H9 (cell line): ENCODE measurements around the gene MBD5. TPM values are rescaled to one million over a fixed set of nuclear protein-coding genes. Genes with fewer than 3 reads are reported as not detected.

Experiments used
- DNase-seq: peaks from one replicate; pipeline ENCODE4 v3.0.0-alpha.2; 2017
- H2AFZ ChIP-seq: one replicate; pipeline ENCODE4 v1.6.1; 2013; ENCODE audit warnings: mild to moderate bottlenecking, low read length, control low read depth, moderate library complexity
- H2AK5ac ChIP-seq: 2 replicates; pipeline ENCODE4 v1.6.1; 2013; ENCODE audit warnings: low read length, control low read depth, mixed read lengths; ENCODE audit not compliant: insufficient read length
- H2BK120ac ChIP-seq: one replicate; pipeline ENCODE4 v1.6.1; 2013; ENCODE audit warnings: low read depth, mild to moderate bottlenecking, low read length, control low read depth, inconsistent platforms; ENCODE audit not compliant: poor library complexity, severe bottlenecking
- H2BK12ac ChIP-seq: 2 replicates; pipeline ENCODE4 v1.6.1; 2013; ENCODE audit warnings: low read length, control low read depth, mixed read lengths, low read depth; ENCODE audit not compliant: insufficient read length
- H2BK15ac ChIP-seq: 2 replicates; pipeline ENCODE4 v1.6.1; 2013; ENCODE audit warnings: low read depth, low read length, control low read depth
- H2BK20ac ChIP-seq: one replicate; pipeline ENCODE4 v1.6.1; 2013; ENCODE audit warnings: low read depth, mild to moderate bottlenecking, low read length, control low read depth, inconsistent platforms; ENCODE audit not compliant: poor library complexity, severe bottlenecking
- H2BK5ac ChIP-seq: 2 replicates; pipeline ENCODE4 v1.6.1; 2013; ENCODE audit warnings: low read length, control low read depth, mixed read lengths; ENCODE audit not compliant: insufficient read length
- H3K14ac ChIP-seq: 2 replicates; pipeline ENCODE4 v1.6.1; 2013; ENCODE audit warnings: low read length, control low read depth; ENCODE audit not compliant: insufficient read depth
- H3K18ac ChIP-seq: 2 replicates; pipeline ENCODE4 v1.6.1; 2013; ENCODE audit warnings: low read depth, mild to moderate bottlenecking, mixed read lengths, low read length, control low read depth; ENCODE audit not compliant: insufficient read length
- H3K23ac ChIP-seq: 2 replicates; pipeline ENCODE4 v1.6.1; 2013; ENCODE audit warnings: low read length, control low read depth, mixed read lengths, low read depth; ENCODE audit not compliant: insufficient read length
- H3K23me2 ChIP-seq: 2 replicates; pipeline ENCODE4 v1.6.1; 2013; ENCODE audit warnings: low read depth, mild to moderate bottlenecking, mixed read lengths, low read length, control low read depth; ENCODE audit not compliant: insufficient read length, poor library complexity, severe bottlenecking
- H3K27ac ChIP-seq: 2 replicates; pipeline ENCODE4 v1.5.1; 2013; ENCODE audit warnings: low read length, control low read depth, mixed read lengths, low read depth; ENCODE audit not compliant: insufficient read length
- H3K27me3 ChIP-seq: 2 replicates; pipeline ENCODE4 v1.6.1; 2013; ENCODE audit warnings: low read length, control low read depth, inconsistent platforms; ENCODE audit not compliant: insufficient read depth
- H3K4ac ChIP-seq: 2 replicates; pipeline ENCODE4 v1.6.1; 2013; ENCODE audit warnings: low read depth, mild to moderate bottlenecking, control low read depth, inconsistent platforms, low read length, moderate library complexity
- H3K4me1 ChIP-seq: 2 replicates; pipeline ENCODE4 v1.6.1; 2013; ENCODE audit warnings: low read length, control low read depth, inconsistent platforms; ENCODE audit not compliant: insufficient read depth
- H3K4me2 ChIP-seq: 2 replicates; pipeline ENCODE4 v1.6.1; 2013; ENCODE audit warnings: low read length, control low read depth, mixed read lengths; ENCODE audit not compliant: insufficient read length, insufficient read depth
- H3K56ac ChIP-seq: 2 replicates; pipeline ENCODE4 v1.6.1; 2013; ENCODE audit warnings: low read depth, mild to moderate bottlenecking, mixed read lengths, low read length, control low read depth; ENCODE audit not compliant: insufficient read length
- H3K79me1 ChIP-seq: 2 replicates; pipeline ENCODE4 v1.6.1; 2013; ENCODE audit warnings: low read depth, mild to moderate bottlenecking, moderate library complexity, low read length, control low read depth, inconsistent platforms; ENCODE audit not compliant: insufficient read depth, poor library complexity, severe bottlenecking
- H3K79me2 ChIP-seq: 2 replicates; pipeline ENCODE4 v1.6.1; 2013; ENCODE audit warnings: low read length, control low read depth, inconsistent platforms; ENCODE audit not compliant: insufficient read depth
- H3K9ac ChIP-seq: 2 replicates; pipeline ENCODE4 v1.6.1; 2013; ENCODE audit warnings: low read length, control low read depth, mixed read lengths; ENCODE audit not compliant: insufficient read length; ENCODE audit errors: extremely low read depth
- H3K9me3 ChIP-seq: one replicate; pipeline ENCODE4 v1.6.1; 2013; ENCODE audit warnings: low read depth, low read length, inconsistent platforms; ENCODE audit not compliant: control insufficient read depth
- H3T11ph ChIP-seq: one replicate; pipeline ENCODE4 v1.6.1; 2013; ENCODE audit warnings: mild to moderate bottlenecking, low read length, control low read depth, inconsistent platforms
- H4K20me1 ChIP-seq: one replicate; pipeline ENCODE4 v1.6.1; 2013; ENCODE audit not compliant: control insufficient read depth, insufficient read length, insufficient read depth
- H4K5ac ChIP-seq: 2 replicates; pipeline ENCODE4 v1.6.1; 2013; ENCODE audit warnings: low read depth, mild to moderate bottlenecking, mixed read lengths, low read length, control low read depth; ENCODE audit not compliant: insufficient read length
- H4K8ac ChIP-seq: replicated peaks from 2 replicates; pipeline ENCODE4 v1.6.1; 2013; ENCODE audit warnings: low read length, control low read depth, mixed read lengths, low read depth; ENCODE audit not compliant: insufficient read length
- H4K91ac ChIP-seq: 2 replicates; pipeline ENCODE4 v1.6.1; 2013; ENCODE audit warnings: low read depth, mild to moderate bottlenecking, moderate library complexity, mixed read lengths, low read length, control low read depth; ENCODE audit not compliant: insufficient read length
- H3K27ac Mint-ChIP-seq, 3 experiments: 2 replicates in 2 of 3; 3 replicates in 1 of 3; pipeline ENCODE4 v1.8.0; 2020 to 2021; ENCODE audit warnings: mixed read lengths in 3 of 3, mild to moderate bottlenecking in 1 of 3, moderate library complexity in 1 of 3
- H3K27me3 Mint-ChIP-seq: 2 replicates; pipeline ENCODE4 v1.8.0; 2021; ENCODE audit warnings: low read depth, mild to moderate bottlenecking, moderate library complexity, mixed read lengths
- H3K36me3 Mint-ChIP-seq, 3 experiments: 2 replicates in 2 of 3; 3 replicates in 1 of 3; pipeline ENCODE4 v1.8.0; 2020 to 2021; ENCODE audit warnings: low read depth in 3 of 3, mixed read lengths in 3 of 3; ENCODE audit not compliant: insufficient read depth in 1 of 3
- H3K4me1 Mint-ChIP-seq, 2 experiments: 2 replicates each; pipeline ENCODE4 v1.8.0; 2020; ENCODE audit warnings: mixed read lengths in 2 of 2
- H3K4me3 Mint-ChIP-seq, 2 experiments: 2 replicates in 1 of 2; 3 replicates in 1 of 2; pipeline ENCODE4 v1.8.0; 2020 to 2021; ENCODE audit warnings: mild to moderate bottlenecking in 2 of 2, mixed read lengths in 2 of 2, moderate library complexity in 1 of 2
- H3K9me3 Mint-ChIP-seq, 2 experiments: 2 replicates in 1 of 2; 3 replicates in 1 of 2; pipeline ENCODE4 v1.8.0; 2020; ENCODE audit warnings: mild to moderate bottlenecking in 2 of 2, mixed read lengths in 2 of 2, moderate library complexity in 1 of 2
- total RNA-seq: library from RNA; stranded (reverse); gene quantifications from 2 replicates; pipeline ENCODE4 v1.2.1, GENCODE V29; 2021
- TF ChIP-seq, protein P1 (sequence below): fragments of 200-600 bp; sonication (generic); conservative IDR thresholded peaks from 3 replicates; pipeline ENCODE4 v1.8.0; 2021; ENCODE audit warnings: antibody characterized with exemption, mild to moderate bottlenecking

MBD5 gene
- total RNA-seq, 1 experiment from 2014 or later: 23.1 TPM

DNA sequence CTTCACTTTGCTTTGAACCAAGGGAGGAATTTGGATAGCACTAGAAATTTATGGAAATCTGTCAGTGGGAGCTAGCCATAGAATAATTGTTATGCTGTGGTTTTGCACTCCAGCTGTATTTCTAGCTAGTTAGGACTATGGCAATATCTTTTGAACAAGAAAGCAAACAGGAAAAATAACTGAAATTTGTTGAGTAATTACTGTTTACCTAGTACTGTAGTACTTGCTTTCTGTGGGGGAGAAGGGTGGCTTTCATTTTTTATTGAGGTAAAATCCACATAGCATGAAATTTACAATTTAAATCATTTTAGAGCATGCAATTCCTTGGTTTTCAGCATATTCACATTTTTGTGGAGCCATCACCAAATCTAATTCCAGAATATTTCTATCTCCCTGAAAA is 28.4 kb downstream of the MBD5 start:
- Histone ChIP-seq H3K27me3 (no peaks in the 10 kb centered on the region), H2BK120ac (no peak overlapping the region), H2AK5ac (no peak overlapping the region), H3T11ph (no peak overlapping the region), H3K18ac (no peak overlapping the region), H3K27ac (no peak overlapping the region), H4K5ac (no peak overlapping the region), H2BK5ac (no peak overlapping the region), H3K56ac (no peak overlapping the region), H3K23ac (no peak overlapping the region), H3K79me1 (no peaks in the 10 kb centered on the region), H3K14ac (no peak overlapping the region), H3K4me1 (peaks cover 2% of the 10 kb centered on the region; the same call in 1 of the 2 replicates), H3K9ac (no peak overlapping the region), H4K8ac (no peak overlapping the region), H2AFZ (no peak overlapping the region), H2BK20ac (no peak overlapping the region), H3K79me2 (no peaks in the 10 kb centered on the region), H2BK15ac (no peak overlapping the region), H3K23me2 (no peaks in the 10 kb centered on the region), H2BK12ac (no peak overlapping the region), H3K9me3 (no peaks in the 10 kb centered on the region), H4K20me1 (no peaks in the 10 kb centered on the region), H3K4ac (no peak overlapping the region), H4K91ac (no peak overlapping the region), H3K4me2 (no peak overlapping the region)
- TF ChIP-seq, protein P1, sequence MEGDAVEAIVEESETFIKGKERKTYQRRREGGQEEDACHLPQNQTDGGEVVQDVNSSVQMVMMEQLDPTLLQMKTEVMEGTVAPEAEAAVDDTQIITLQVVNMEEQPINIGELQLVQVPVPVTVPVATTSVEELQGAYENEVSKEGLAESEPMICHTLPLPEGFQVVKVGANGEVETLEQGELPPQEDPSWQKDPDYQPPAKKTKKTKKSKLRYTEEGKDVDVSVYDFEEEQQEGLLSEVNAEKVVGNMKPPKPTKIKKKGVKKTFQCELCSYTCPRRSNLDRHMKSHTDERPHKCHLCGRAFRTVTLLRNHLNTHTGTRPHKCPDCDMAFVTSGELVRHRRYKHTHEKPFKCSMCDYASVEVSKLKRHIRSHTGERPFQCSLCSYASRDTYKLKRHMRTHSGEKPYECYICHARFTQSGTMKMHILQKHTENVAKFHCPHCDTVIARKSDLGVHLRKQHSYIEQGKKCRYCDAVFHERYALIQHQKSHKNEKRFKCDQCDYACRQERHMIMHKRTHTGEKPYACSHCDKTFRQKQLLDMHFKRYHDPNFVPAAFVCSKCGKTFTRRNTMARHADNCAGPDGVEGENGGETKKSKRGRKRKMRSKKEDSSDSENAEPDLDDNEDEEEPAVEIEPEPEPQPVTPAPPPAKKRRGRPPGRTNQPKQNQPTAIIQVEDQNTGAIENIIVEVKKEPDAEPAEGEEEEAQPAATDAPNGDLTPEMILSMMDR: no peak
- no peaks in the 10 kb centered on the region; a peak in 1 of 7 replicates for H3K36me3 Mint-ChIP-seq
- H3K27ac Mint-ChIP-seq: no peak overlapping the region; a peak in 1 of 7 replicates
- no peaks in the 10 kb centered on the region; a peak in 1 of 5 replicates for H3K9me3 Mint-ChIP-seq
- peaks cover 27 to 32% of the 10 kb centered on the region in 2 experiments for H3K4me1 Mint-ChIP-seq
- no peak overlapping the region for H3K4me3 Mint-ChIP-seq
- no peak for DNase-seq
- no peaks in the 10 kb centered on the region for H3K27me3 Mint-ChIP-seq
